Measurements from ENCODE around the gene PTGER1.
A peak's percentile ranks its signal among the peaks of the same experiment; 100 is the strongest.
"Not testable (repeated sequence)": the region's sequence is repeated elsewhere in the genome, so short reads cannot be mapped to it uniquely, and the experiment has no call there.

The PTGER1 gene

DNA sequence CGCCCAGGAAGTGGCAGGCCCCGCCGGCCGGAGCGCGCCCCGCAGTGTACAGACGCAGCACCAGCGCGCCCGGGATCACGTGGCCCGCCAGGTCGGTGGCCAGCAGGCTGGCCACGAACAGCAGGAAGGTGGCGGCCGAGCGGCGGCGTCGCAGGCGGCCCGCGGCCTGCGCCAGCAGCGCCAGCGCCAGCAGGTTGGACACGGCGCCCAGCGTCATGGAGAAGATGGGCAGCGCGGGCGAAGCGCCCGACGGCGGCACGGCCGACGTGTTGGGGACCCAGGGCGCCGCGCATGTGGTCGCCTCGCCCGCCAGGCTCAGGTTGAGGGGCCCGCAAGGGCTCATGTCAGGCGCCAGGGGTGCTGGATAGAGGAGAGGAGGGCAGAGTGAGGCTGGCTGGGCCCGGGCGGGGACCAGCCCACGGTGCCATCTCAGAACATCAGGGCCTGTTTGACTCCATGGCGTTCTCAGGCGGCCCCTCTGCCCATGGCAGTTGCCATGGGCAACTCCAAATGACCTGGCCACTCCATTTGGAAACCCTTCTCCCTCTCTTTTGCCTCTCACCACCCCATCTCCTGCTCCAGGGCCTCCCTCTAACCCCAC lies 1.1 kb downstream of the PTGER1 start:
- peak; percentile 16 for DNase-seq (ENCODE audit: low spot score)

DNA sequence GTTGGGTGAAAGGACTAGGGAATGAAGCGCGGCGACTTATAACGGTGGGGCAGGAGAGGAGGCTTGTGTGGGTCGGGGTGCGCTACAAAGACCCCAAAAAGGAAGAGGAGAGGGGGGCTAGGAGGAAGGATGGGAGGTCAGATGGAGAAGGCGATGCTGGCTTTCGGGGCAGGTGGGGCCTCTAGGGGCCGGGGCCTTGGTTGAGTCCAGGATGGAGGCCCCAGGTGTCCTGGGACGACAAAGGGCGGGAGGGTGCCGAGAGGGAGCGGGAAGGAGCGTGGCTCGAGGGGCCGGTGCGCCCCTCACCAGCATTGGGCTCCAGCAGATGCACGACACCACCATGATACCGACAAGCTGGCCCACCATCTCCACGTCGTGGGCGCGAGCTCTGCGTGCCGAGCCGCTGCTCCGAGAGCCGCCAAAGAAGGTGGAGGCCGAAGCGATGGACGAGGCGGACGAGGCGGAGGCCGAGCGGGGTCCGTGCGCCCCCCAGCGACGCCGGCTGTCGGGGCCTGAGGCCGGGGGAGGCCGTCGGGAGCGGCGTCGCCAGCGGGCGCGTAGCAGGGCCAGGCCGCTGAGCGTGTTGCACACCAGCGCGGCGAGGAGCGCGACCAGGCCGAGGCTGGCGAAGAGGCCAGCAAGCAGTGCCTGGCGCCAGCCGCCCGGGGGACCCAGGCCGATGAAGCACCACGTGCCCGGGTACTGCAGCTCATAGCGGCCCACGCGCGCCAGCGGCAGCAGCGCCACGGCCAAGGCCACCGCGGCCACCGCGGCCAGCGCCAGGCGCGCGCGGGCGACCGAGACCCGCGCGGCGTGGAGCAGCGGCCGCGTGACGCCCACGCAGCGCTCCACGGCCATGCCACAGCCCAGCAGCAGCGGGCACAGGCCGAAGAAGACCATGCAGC lies 1.8 kb downstream of the PTGER1 start:
- peak; percentile 28 for DNase-seq (ENCODE audit: low spot score)

DNA sequence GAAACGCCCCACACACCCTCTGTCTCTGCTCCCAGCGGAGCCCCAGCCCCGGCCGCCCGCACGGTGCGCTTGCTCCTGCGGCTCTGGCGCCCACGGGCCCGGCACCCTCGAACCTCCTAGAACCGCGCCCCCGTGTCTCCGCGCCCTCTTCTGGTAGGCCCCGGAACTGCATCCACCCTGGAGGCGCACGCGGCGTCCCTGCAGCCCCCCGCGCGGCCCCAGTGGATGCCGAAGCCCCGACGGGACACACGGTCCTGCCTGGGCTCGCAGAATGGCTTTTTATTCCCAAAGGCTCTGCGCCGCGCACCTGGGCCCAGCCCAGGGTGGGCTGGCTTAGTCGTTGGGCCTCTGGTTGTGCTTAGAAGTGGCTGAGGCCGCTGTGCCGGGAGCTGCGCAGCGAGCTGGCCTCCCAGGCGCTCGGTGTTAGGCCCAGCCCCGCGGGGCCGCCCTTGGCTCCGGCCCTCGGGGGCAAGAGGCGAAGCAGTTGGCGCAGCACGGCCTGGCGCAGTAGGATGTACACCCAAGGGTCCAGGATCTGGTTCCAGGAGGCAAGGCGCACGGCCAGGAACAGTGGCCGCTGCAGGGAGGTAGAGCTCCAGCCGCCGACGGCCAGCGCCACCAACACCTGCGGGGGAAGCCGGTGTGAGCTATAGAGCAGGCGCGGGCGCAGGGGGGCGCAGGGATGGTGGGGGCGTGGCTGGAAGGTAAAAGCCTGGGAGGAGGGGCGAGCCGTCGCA lies 2.8 kb downstream of the PTGER1 start:
- peak; percentile 86 for DNase-seq (ENCODE audit: low spot score)

DNA sequence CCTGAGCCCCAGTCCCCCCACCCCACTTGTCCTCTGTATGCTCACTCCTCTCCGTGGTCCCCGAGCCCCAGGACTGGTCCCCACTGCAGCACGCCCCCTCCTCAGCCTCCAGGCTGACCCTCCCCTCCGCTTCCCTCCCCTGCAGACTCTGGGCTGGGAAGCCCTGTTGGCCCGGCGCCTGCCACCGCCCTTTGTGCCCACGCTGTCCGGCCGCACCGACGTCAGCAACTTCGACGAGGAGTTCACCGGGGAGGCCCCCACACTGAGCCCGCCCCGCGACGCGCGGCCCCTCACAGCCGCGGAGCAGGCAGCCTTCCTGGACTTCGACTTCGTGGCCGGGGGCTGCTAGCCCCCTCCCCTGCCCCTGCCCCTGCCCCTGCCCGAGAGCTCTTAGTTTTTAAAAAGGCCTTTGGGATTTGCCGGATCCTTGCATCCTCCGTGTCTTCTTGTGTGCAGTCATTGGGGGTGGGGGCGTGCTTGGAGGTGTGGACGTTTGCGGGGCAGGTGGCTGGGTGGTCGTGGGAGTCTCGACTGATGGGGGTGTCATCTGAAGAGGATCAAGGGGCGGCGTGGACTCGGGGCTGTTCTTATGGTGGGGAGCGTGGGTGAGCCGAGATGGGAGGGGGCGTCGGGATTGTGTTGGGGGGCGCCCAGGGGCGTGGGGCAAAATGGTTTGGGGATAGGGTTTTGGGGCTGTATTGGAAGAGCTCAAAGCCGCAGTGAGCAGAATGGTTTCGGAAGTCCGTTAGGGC lies 3.5 kb downstream of the PTGER1 start:
- DNase-seq (ENCODE audit: low spot score), result no peak

DNA sequence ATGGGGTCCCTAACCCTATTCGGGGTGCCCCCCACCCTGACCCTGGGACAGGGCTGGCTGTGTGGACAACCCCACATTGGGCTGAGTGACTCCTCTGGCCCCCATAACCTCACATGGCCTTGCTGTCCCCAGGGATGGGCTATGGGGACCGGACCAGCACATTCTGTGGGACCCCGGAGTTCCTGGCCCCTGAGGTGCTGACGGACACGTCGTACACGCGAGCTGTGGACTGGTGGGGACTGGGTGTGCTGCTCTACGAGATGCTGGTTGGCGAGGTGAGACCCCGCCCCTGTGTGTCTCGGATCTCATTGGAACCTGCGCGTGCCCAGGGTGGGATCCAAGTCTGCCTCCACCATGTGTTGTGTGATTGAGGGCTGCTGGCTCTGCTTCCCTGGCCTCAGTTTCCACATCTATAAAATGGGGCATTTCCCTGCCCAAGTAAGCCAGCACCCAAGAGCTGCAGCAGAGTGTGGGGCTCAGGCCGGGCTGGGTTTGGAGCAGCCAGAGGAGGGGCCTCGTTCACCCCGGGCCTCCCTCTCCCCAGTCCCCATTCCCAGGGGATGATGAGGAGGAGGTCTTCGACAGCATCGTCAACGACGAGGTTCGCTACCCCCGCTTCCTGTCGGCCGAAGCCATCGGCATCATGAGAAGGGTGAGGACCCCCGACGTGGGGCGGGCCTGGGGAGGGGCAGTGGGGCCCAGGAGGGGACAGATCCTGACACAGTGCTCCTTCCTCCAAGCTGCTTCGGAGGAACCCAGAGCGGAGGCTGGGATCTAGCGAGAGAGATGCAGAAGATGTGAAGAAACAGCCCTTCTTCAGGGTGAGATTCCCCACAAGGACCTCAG lies 4.9 kb downstream of the PTGER1 start:
- DNase-seq (ENCODE audit: low spot score), result no peak

DNA sequence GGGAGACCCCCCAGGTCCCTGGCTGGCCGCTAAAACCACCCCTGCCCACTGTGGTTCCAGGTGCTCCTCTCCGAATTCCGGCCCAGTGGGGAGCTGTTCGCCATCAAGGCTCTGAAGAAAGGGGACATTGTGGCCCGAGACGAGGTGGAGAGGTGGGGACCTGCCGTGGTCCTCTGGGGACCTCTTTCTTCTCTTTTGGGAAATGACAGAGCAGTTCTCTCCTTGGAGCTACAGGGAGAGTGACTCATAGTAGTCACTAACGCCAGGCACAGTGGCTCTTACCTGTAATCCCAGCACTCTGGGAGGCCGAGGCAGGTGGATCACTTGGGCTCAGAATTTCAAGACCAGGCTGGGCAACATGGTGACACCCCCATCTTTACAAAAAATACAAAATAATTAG lies 7.3 kb downstream of the PTGER1 start:
- DNase-seq (ENCODE audit: low spot score), result no peak

DNA sequence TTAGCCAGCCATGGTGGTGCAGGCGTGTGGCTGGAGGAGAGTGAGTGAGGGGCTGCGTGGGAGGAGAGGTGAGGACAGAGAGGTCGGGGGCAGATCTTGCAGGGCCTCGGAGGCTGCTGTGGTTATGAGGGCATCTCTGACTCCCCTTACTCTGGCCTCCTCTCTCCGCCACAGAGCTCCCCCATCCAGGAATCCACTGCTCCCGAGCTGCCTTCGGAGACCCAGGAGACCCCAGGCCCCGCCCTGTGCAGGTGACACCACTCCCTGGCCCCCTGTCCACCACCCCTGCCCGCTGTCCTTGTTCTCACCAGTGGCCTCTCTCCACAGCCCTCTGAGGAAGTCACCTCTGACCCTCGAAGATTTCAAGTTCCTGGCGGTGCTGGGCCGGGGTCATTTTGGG lies 7.8 kb downstream of the PTGER1 start:
- DNase-seq (ENCODE audit: low spot score), result no peak

DNA sequence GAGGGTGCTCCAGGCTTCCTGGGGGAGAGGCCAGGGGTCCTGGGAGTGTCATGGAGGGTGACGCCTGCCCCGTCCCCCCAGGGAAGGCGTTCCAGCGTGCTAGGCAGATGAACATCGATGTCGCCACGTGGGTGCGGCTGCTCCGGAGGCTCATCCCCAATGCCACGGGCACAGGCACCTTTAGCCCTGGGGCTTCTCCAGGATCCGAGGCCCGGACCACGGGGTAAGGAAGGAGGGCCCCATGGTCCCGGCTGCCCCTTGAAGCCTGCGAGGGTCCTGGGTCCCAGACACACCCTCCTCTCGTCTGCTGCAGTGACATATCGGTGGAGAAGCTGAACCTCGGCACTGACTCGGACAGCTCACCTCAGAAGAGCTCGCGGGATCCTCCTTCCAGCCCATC lies 11.4 kb downstream of the PTGER1 start:
- DNase-seq (ENCODE audit: low spot score), result no peak

DNA sequence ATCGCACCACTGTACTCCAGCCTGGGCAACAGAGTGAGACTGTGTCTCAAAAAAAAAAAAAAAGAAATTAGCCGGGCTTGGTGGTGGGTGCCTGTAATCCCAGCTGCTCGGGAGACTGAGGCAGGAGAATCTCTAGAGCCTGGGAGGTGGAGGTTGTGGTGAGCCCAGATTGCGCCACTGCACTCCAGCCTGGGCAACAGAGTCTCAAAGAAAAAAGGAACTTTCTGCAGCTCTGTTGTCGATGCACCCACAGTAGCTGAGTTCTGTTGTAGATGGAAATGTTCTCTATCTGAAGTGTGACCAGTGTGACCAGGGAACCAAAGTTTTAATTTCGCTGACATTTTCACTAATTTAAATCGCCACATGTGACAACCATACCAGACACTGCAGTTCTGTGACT lies 12.8 kb downstream of the PTGER1 start:
- not testable (repeated sequence) for DNase-seq (ENCODE audit: low spot score)

DNA sequence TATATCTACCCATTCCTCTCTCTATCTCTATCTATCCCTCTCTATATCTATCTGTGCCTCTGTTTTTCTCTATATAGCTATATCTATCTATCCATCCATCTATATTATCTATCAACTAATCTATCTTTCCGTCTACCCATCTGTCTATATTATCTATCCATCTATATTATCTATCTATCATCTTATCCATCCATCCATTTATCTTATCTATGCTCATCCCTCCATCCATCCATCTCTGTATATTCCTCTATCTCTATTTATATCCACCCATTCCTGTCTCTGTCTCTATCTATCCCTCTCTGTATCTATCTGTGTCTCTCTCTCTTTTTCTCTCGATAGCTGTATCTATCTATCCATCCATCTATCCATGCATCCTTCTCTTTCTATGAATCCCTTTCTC lies 14.2 kb downstream of the PTGER1 start:
- no peak for DNase-seq (ENCODE audit: low spot score)

DNA sequence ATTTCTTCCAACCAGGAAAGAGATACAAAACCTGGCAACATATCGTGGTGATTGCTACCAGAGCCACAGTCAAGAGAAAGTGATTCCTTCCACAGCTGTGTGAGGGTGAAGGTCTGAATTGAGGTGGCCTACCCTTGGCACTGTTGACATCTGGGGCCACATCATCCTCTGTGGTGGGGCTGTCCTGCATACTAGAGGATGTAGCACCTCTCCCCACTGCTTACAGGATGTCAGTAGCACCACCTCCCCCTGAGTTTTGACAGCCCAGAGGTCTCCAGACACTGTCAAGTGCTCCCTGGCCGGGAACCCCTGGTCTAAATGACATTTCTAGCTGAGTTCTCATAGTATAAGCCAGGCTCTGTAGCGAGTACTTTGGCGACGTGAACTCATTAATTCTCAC lies 15.5 kb downstream of the PTGER1 start:
- DNase-seq (ENCODE audit: low spot score), result no peak

DNA sequence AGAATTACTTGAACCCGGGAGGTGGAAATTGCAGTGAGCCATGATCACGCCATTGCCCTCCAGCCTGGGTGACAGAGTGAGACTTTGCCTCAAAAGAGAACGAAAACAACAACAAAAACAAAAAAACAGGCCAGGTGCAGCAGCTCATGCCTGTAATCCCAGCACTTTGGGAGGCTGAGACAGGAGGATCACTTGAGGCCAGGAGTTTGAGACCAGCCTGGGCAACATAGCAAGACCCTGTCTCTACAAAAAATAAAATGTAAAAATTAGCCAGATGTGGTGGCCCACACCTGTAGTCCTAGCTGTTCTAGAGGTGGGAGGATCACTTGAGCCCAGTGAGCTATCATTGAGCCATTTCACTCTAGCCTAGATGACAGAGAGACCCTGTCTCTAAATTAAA lies 22.9 kb downstream of the PTGER1 start:
- DNase-seq (ENCODE audit: low spot score), result not testable (repeated sequence)

DNA sequence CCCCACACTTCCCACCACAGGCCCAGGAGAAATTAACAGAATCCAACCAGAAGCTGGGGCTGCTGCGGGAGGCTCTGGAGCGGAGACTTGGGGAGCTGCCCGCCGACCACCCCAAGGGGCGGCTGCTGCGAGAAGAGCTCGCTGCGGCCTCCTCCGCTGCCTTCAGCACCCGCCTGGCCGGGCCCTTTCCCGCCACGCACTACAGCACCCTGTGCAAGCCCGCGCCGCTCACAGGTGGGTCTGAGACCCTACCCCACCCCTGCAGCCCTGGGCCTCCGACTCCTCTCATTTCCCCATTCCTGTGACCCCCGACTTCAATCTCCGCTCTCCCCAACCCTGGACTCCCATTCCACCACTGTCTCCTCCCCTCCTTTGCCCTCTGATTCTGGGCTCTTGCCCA lies 24.3 kb downstream of the PTGER1 start:
- DNase-seq (ENCODE audit: low spot score), result no peak

DNA sequence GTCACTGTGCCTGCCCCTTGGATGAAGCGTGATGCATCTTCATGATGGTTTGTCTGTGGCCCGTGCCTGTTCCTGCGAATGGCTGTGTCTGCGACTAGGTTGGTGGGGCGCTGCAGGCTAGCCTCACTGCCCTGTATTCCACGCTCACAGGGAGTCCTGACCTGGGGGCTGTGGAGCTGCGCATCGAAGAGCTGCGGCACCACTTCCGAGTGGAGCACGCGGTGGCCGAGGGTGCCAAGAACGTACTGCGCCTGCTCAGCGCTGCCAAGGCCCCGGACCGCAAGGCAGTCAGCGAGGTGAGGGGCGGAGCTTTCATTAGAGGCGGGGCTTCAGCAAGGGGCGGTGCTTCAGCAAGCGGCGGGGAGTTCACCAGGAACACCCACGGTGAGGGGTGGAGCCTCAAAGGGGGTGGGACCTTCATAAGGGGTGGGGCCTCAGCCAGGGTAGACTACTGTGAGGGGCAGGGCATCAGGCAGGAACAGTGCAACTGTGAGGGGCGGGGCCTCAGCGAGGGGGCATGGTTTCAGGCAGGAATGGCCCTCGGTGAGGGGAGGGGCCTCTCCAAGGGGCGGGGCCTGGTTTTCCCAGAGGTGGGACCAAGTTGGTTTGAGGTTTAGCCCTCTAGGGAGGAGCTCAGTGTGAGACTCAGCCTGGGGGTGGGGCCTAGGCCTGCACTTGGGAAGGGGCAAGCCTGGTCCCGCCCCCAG lies 24.8 kb downstream of the PTGER1 start:
- no peak for DNase-seq (ENCODE audit: low spot score)

DNA sequence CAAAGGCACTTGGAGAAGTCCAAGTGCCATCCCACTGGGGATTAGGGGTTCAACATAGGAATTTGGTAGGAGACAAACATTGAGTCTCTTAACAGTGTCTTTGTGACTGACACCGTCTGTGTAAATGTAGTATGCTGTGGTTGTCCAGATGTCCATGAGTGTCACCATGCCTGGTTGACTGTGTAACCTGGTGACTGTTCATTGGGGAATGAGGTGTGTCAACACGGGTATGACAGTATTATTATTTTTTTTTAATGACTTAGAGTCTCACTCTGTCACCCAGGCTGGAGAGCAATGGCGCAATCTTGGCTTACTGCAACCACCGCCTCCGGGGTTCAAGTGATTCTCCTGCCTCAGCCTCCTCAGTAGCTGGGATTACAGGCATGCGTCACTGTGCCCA lies 25.8 kb downstream of the PTGER1 start:
- no peak for DNase-seq (ENCODE audit: low spot score)

DNA sequence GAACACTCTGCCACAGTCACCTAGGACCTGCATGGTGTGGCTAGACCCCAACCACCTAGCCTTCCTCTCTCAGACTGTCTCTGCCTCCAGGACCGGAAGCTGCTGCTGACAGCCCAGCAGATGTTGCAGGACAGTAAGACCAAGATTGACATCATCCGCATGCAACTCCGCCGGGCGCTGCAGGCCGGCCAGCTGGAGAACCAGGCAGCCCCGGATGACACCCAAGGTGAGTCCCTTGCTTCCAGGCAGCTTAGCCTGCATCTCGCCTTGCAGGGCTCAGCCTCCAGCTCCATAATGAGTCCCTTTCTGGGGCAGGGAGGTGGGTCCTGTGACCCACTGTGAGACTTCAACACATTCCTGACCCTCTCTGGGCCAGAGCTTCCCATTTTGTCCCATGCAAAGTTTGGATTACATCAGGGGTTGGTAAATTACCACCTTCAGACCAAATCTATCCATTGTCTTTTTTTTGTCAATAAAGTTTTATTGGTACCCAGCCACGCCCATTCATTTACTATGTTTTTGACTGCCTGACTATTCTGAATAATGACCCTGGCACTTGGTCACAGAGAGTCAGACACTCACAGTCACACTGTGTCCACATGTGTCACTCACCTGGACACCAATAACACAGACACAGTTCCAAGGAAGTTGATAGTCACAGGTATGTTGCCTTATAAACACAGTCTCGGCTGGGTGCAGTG lies 28.7 kb downstream of the PTGER1 start:
- no peak for DNase-seq (ENCODE audit: low spot score)

DNA sequence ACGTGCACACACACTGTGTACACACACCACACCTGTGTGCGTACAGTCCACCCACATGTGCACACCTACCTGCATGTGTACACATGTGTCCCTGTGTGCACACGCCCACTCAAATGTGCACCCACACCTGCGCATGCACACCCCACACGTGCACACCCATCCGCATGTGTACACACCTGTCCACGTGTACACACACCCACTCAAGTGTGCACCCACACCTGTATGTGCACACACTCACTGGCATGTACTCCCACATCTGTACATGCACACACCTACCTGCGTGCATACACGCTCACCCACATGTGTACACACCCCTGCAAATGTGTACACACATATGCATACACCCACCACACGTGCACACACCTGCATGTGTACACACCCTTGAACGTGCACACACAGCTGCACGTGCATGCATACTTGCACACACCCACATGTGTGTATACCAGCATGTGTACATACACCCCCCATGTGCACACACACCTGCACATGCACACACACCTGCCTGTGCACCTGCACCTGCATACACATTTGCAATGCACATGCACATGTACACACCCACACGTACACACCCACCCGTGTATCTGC lies 31.4 kb downstream of the PTGER1 start:
- DNase-seq (ENCODE audit: low spot score), result no peak

DNA sequence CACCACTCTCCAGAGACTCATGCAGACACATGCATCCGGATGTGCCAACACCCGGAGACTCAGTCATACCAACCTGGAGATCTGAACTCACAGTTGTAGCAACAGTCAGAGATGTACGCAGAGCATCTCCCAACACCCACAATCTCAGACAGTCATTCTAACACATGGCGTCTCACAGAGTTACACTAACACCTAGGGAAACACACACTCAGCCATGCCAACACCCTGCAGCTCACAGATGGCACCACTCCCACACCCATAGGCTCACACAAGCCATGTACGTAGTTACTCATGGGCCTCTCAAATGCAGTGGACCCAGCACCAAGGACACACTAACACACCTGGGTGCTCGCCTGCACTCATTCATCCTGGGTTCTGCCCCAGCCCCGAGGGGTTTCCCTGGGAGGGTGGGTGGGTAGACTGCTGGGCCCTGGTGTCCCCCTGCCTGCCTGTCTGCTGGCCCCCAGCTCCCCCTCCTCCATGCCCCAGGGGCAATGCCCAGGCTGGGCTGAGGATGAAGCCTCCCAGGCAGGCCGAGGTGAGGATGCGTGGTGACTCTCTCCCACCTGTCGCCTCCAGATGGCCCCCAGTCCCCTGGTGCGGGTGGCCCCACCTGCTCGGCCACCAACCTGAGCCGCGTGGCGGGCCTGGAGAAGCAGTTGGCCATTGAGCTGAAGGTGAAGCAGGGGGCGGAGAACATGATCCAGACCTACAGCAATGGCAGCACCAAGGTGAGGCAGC lies 32.1 kb downstream of the PTGER1 start:
- no peak for DNase-seq (ENCODE audit: low spot score)

Data from hepatic stellate cell (primary cell).